Hepatocyte (in vitro differentiated cells): Measurements from ENCODE around the gene CFAP65.

ENCODE experiments used
- EZH2 ChIP-seq: fragments of 200-600 bp; sonication (generic); IDR thresholded peaks from 2 replicates; pipeline ENCODE4 v1.6.1; 2016; ENCODE audit warnings: antibody characterized with exemption, mild to moderate bottlenecking, borderline replicate concordance
- EZH2phosphoT487 ChIP-seq: fragments of 200-600 bp; sonication (generic); IDR thresholded peaks from one replicate; pipeline ENCODE4 v1.6.1; 2018; ENCODE audit warnings: antibody characterized with exemption, mild to moderate bottlenecking, low read depth, moderate library complexity; ENCODE audit not compliant: unreplicated experiment, severe bottlenecking
- TF ChIP-seq, protein P1 (sequence below): fragments of 200-600 bp; sonication (generic); IDR thresholded peaks from 2 replicates; pipeline ENCODE4 v1.5.1; 2016; ENCODE audit warnings: antibody characterized with exemption, mild to moderate bottlenecking; ENCODE audit not compliant: poor library complexity

DNA sequence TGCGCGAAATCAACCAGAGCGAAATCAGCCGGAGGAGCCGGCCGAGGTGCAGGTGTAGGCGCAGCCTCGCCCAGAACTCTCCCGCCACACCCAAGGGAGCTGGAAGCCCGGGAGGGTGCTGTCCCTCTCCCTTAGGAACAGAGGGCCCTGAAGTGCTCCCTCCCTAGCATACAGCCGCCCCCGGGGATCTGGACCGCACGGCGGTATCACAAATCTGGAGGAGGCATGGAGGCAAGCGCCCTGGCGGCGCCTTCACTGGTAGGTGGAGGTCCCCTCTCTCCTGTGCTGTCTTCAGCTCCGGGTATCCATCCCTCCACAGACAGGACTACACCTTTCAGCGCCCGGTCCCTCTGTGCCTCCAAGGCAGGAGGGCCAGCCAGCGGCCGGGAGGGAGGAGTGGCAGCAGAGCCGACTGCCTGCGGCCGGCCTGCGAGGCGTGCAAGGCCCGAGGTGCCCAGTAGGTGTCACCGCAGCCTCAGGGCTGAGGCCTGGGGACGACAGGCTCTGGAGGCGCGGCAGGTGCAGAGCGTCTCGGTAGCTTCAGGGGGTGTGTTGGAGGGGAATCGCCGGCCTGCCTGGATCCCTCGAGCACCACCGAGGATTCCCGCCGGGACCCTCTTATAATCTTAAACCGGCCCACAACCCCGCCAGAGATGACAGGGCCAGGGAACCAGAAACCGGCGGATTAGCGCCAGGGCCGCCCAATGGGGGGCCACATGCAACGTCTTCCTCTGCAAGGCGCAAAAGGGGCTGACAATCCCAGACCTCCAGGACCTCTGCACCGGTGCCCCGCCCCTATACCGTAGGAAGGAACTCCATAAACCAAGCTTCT, 16.6 kb upstream of the CFAP65 start:
- TF ChIP-seq, protein P1, sequence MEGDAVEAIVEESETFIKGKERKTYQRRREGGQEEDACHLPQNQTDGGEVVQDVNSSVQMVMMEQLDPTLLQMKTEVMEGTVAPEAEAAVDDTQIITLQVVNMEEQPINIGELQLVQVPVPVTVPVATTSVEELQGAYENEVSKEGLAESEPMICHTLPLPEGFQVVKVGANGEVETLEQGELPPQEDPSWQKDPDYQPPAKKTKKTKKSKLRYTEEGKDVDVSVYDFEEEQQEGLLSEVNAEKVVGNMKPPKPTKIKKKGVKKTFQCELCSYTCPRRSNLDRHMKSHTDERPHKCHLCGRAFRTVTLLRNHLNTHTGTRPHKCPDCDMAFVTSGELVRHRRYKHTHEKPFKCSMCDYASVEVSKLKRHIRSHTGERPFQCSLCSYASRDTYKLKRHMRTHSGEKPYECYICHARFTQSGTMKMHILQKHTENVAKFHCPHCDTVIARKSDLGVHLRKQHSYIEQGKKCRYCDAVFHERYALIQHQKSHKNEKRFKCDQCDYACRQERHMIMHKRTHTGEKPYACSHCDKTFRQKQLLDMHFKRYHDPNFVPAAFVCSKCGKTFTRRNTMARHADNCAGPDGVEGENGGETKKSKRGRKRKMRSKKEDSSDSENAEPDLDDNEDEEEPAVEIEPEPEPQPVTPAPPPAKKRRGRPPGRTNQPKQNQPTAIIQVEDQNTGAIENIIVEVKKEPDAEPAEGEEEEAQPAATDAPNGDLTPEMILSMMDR, result peak; percentile 75
- TF ChIP-seq EZH2 (no peak), EZH2phosphoT487 (peak; percentile 38)
